Suppressor macrophage treated with lipopolysaccharide for 1 hour (primary cell): ENCODE results near the gene STK32C.

Source experiments
- DNase-seq, 3 donors: peaks; one replicate each; pipeline ENCODE4 v3.0.0-alpha.2; 2020 to 2022

Gene STK32C

GRCh38 chr10:132206806-132207535 lies 100.8 kb downstream of the STK32C start:
- no peak for DNase-seq

GRCh38 chr10:132206377-132206745 lies 101.4 kb downstream of the STK32C start:
- no peak for DNase-seq

GRCh38 chr10:132205650-132206376 lies 101.9 kb downstream of the STK32C start:
- no peak for DNase-seq

DNA sequence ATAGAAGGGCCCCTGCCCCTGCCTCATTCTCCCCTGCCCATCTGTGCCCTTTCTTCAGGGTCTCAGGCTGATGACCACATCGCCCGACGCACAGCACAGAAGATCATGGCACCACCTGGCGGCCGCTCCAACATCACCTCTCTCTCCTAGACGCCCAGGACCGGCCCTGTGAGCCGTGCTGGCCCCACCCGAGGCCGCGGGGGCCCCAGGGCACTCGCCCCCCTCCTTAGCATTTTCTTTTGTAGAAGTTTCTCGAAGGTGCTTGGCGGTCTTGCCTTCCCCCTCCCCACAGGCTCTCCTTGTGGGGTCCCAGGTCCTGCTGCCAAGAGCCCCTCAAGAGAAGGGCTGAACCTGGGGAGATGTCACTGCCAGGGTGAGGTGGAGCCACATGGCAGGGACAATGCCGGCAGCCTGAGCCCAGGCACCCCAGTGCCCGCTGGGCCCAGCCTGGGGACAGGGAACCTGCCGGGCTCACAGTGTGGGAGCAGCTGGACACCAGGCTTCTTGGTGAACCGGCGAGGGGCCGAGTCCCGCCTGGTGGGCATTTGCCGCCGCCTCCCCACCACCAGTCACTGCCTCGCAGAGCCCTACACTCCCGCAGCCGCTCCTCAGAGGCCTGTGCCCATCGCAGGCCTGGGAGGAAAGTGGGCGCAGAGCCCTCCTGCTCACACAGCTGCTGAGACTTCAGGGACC lies 102.8 kb downstream of the STK32C start:
- DNase-seq: no peak

DNA sequence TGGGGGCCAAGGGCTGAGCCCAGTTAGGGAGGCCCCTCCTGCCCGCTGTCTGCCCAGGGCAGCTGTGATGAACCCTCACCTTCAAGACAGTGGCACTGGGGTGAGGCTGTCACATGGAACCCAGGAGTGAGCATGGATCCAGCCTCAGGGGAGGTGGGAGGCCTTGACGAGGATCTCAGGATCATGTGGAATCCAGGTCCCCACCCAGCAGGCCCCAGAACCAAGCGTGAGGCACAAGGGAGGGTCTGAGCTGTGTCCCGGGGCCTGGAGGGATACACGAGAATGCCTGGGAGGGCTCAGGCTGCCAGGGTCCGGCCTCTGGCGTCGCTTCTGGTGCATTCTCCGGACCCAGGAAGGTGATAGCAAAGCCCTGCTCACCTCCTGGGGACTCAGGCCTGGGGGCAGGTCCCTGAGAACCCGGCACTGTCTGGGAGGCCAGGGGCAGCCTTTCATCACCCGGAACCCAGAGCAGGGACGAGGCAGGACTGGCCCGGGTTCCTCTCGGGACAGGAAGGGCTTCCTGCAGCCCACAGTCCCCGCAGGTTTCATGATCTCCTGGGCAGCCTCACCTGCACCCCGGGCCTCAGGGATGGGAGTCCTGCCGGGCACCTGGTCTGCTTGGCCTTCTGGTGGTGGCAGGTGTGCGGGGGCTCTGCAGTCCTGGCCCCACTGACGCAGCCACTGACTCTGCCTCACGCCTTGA lies 103.5 kb downstream of the STK32C start:
- no peak for DNase-seq

DNA sequence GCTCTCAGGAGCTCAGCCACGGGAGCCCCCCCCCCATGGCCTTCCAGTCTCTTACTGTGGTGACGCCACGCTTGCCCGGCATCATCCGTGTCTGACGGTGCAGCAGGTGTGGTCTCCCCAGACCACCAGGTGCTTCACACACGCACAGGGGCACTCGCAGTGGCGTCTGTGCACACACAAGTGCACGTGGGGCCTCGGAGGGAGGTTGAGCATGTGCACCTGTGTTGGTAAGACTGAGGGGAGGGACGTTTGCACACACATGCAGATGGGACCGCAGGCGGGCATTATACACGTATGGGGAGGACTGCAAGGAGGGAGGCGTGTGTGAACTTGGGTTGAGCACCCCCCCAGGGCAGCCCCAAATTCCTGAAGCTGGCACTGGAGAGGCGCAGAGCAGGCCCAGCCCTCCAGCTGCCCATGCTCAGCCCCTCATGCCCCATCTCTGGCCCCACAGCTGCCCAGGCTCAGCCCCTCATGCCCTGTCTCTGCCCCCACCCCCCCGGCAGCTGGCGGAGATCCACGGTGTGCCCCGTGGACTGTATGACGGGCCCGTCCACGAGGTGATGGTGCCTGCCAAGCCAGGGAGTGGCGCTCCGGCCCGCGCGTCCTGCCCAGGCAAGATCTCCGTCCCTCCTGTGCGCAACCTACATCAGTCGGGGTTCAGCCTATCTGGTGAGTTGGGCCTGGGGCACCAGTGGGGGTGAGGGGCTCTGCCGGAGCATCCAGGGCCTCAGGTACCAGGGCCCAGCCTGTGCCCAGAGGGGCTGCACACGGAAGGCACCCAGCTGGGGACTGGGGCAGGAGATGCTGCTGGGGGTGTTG lies 104.3 kb downstream of the STK32C start:
- no peak for DNase-seq

DNA sequence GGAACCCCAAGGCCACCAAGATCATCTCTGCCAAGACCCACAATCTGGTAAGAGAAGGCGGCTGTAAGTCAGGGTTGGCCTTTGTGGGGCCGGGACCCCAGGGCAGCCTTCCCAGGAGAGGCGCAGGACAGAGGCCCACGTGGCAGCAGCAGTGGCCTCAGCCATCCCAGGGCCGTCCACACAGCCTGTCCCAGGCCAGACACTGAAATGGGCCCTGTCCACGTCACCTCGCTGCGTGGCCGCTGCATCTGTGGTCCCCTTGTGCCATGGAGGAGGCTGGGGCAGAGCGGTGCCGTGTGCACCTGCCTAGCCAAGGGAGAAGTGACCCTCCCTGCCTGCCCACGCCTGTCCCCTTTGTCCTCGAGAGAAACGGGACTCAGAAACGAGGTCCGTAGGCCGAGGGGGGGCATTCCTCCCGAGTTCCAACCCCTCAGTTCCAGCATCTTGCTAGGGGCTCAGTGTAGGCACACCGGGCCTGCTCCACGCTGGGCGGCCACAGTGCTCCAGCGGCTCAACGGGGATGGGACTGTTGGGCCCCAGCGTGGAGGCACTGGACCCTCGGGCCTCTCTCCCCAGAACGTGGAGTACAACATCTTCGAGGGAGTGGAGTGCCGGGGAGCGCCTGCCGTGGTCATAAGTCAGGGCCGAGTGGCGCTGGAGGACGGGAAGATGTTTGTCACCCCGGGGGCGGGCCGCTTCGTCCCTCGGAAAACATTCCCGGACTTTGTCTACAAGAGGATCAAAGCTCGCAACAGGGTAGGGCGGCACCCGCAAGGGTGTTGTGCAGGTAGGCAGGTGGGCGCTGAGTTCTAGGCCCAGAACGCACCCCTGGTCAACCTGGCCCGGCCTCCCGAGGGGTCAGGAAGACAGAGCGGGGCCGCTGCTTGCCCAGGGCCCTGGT lies 105.4 kb downstream of the STK32C start:
- no peak for DNase-seq

GRCh38 chr10:132201111-132201969 lies 106.4 kb downstream of the STK32C start:
- DNase-seq: no peak

- DNase-seq: no peak
Measured at GRCh38 chr10:132200344-132201110, 107.2 kb downstream of the STK32C start.

GRCh38 chr10:132199854-132200311 lies 107.9 kb downstream of the STK32C start:
- no peak for DNase-seq

DNA sequence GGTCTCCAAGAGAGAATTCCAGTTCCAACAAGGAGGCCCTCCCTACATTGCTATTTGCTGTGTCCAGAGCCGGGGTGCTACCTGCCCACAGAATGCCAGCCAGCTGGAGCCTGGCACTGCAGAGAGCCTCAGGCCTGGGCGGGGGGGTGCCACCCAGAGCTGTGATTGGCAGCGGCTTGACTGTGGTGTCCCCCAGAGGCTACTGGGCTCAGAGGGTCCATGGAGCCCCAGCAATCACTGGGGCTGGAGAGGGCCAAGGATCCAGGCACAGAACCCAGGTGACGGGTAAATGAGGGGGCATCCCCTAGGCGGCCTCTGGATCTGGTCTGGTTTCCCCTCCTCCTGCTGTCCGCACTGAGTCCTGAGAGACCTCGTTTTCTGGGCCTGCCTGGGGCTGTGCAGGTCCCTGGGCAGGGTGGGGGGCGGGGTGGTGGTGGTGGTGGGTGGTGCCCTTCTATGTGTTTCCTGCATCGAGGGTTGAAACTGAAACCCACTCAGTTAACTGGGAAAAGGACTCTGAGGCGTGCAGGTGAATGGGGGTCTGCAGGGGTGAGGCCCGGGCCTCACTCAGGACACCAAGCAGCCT lies 108.4 kb downstream of the STK32C start:
- no peak for DNase-seq

- DNase-seq: no peak
Measured at GRCh38 chr10:132198381-132199181, 109.2 kb downstream of the STK32C start.

DNA sequence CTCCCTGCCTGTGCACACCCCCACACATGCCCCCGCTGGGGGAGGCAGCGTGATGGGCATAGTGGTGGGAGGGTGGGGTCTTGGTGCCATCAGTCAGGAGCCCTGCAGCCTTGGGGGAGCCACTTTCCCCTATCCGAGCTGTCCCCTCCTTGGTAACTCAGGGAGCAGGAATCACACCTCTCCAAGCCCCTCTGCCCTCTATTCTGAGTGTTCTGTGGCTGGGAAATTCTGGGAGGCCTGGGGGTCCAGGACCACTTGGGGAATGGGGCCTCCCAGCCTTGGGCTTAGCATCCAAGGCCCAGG lies 109.7 kb downstream of the STK32C start:
- DNase-seq: no peak

DNA sequence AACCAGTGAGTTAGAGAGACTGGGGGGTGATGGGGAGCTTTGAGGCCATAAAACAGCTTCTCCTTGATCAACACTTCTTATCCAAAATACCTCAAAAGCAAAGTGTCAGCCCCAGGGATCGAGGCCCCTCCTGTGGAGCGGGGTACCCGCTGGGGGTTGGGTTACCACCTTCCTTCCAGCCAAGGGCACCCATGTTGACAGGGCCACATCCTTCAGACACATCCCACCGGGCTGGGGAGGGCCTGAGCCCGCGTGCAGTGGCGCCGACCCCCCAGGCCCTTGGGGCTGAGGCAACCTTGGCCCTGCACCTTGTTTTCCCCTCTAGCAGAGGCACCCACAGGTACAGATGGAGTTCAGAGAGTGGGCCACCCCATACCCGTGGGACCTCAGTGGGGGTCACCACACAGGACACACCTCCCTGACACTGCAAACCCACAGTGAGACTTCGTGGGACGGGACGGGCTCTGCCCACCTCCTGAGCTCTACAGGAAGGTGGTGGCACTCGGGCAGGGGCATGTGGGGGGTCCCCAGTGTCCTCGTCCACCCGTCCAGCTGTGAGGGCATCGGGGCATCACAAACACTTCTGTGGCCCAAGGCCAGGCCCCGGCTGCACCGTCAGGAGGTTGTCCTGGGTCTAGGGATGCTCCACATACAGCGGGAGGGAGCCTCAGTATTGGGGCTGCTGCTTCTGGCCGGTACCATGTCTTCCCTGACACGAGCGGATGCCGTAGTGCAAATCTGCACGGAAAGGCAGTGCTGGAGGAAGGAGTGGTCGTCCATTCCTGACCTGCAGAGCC lies 110.3 kb downstream of the STK32C start:
- DNase-seq: no peak

- no peak for DNase-seq
Measured at GRCh38 chr10:132196178-132197113, 111.3 kb downstream of the STK32C start.

DNA sequence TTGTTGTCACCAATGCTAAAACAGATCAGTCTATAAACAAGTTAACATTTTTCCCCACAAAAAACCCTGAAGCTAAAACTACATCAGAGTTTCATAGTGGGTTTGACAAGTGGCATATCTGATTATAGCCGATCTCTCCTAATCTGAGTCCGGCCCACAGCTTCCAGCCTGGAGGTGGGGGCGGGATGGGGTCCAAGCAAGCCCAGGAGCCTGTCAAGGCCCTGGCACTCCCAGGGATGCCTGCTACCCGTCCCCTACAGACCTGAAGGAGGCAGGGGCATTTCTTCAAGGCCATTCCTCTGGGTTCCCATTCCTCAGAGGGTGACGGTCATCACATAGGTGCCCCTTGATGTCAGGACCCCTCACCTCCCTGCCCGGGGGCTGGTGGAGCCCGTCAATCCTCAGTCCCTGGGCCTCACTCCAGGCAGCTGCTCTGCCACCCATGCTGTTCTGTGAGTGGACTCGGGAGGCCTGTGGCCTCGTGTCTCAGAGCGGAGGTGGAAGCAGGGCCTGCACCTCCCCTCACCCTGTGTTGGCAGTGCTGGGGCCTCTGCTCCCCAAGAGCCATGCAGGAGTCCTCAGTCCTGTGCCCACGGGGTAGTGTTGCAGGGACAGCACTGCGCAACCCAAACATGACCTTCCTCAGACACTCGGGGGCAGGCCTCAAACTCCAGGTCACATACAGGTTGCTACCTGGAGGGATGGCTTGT lies 112.2 kb downstream of the STK32C start:
- DNase-seq: no peak
